MCF 10A (cell line): ENCODE measurements around the gene CMTM4. TPM values are rescaled to one million over a fixed set of nuclear protein-coding genes. Genes with fewer than 3 reads are reported as not detected.
A peak's percentile ranks its signal among the peaks of the same experiment; 100 is the strongest.

ENCODE experiments used
- BruUV-seq: library from RNA; stranded (reverse); fragments of 400-500 nt; replicated peaks from 2 replicates; lab custom pipeline; 2021; lab: Mats Ljungman, UMichigan
- CTCF ChIA-PET: fragments of 300-600 bp; sonication (Branson Sonifier 250); formaldehyde crosslinking; extraction: SDS; loops from one replicate; lab custom pipeline; 2021; ENCODE audit warnings: antibody characterized with exemption, inconsistent platforms; lab: Yijun Ruan, JAX
- POLR2A ChIA-PET: fragments of 300-600, 350-650 bp; sonication (Branson Sonifier 250); formaldehyde crosslinking; extraction: SDS; loops from one replicate; lab custom pipeline; 2020; ENCODE audit warnings: antibody characterized with exemption, inconsistent platforms; lab: Yijun Ruan, JAX
- DNase-seq: peaks from one replicate; pipeline ENCODE4 v3.0.0-alpha.2; 2018; ENCODE audit not compliant: unreplicated experiment
- H3K27ac Mint-ChIP-seq: one replicate; pipeline ENCODE4 v1.8.0; 2022; ENCODE audit warnings: mild to moderate bottlenecking, low read depth, mixed read lengths; ENCODE audit not compliant: unreplicated experiment
- H3K27me3 Mint-ChIP-seq: one replicate; pipeline ENCODE4 v1.8.0; 2022; ENCODE audit warnings: mixed read lengths; ENCODE audit not compliant: insufficient read depth, unreplicated experiment
- H3K36me3 Mint-ChIP-seq: one replicate; pipeline ENCODE4 v1.8.0; 2022; ENCODE audit warnings: mild to moderate bottlenecking, moderate library complexity, mixed read lengths; ENCODE audit not compliant: insufficient read depth, unreplicated experiment
- H3K4me1 Mint-ChIP-seq: one replicate; pipeline ENCODE4 v1.8.0; 2022; ENCODE audit warnings: mixed read lengths; ENCODE audit not compliant: insufficient read depth, unreplicated experiment
- H3K4me3 Mint-ChIP-seq: one replicate; pipeline ENCODE4 v1.8.0; 2022; ENCODE audit warnings: mild to moderate bottlenecking, moderate library complexity, mixed read lengths; ENCODE audit not compliant: unreplicated experiment
- H3K9me3 Mint-ChIP-seq: one replicate; pipeline ENCODE4 v1.8.0; 2022; ENCODE audit warnings: mixed read lengths; ENCODE audit not compliant: unreplicated experiment
- CTCF ChIP-seq: fragments of 200-600 bp; IDR thresholded peaks from one replicate; pipeline ENCODE4 v1.8.0; 2022; ENCODE audit warnings: antibody characterized with exemption, mild to moderate bottlenecking; ENCODE audit not compliant: unreplicated experiment
- intact Hi-C: fragments of 100-400 bp; cut with micrococcal nuclease; formaldehyde crosslinking; loops from 2 replicates; pipeline ENCODE4 v1.14.1; 2022
- total RNA-seq: library from RNA; stranded (reverse); gene quantifications from 2 replicates; pipeline ENCODE4 v1.2.3, GENCODE V29; 2022

CMTM4 gene
- total RNA-seq, 1 experiment from 2014 or later, result 27.2 TPM

GRCh38 chr16:66682271-66682670 lies 14.3 kb downstream of the CMTM4 start:
- peaks cover 7% of the 10 kb centered on the region for H3K4me1 Mint-ChIP-seq
- H3K27me3 Mint-ChIP-seq, result no peaks in the 10 kb centered on the region
- no peaks in the 10 kb centered on the region for H3K9me3 Mint-ChIP-seq
- DNase-seq, result no peak
- H3K27ac Mint-ChIP-seq, result no peak overlapping the region
- BruUV-seq, result no TSS peak
- peaks cover 4% of the 10 kb centered on the region for H3K36me3 Mint-ChIP-seq
- no peak for TF ChIP-seq CTCF
- no peak overlapping the region for H3K4me3 Mint-ChIP-seq
- intact Hi-C loops, result no loop called here
- ChIA-PET CTCF (interaction anchor here (0.5 to 1.9 kb wide), 6 partner anchors 21 to 1825 kb away, joined by 3 to 6 read pairs (median 4); no protein-coding TSS in a partner anchor), POLR2A (interaction anchor here (0.7 to 1.8 kb wide), 4 partner anchors 10 to 20 kb away, joined by 4 to 6 read pairs (median 4); no protein-coding TSS in a partner anchor)

- H3K9me3 Mint-ChIP-seq, result no peaks in the 10 kb centered on the region
- H3K4me1 Mint-ChIP-seq, result peaks cover 7% of the 10 kb centered on the region
- peak; percentile 31 for DNase-seq
Observed at GRCh38 chr16:66681676-66682075, 14.9 kb downstream of the CMTM4 start.

DNA sequence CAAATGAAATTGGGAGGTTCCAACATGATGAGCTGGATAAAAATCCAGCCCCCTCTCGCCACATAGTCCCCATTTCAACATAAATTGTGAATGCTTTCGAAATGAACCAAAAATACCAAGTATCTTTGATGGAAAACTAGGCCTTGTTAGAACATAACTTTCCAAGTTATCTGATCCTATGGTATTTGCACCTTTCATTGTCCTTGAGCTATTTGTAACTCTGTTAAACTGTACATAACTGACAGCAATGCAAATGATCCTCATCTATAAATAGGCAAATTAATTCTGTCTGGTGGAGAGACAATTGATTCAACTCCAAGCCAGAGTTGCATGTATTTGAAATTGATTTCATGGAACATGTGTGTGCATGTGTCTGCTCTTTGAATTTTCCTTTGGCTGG lies 18.2 kb downstream of the CMTM4 start:
- Mint-ChIP-seq H3K36me3 (peaks cover 11% of the 10 kb centered on the region), H3K4me3 (no peak overlapping the region), H3K27ac (no peak overlapping the region), H3K4me1 (peaks cover 7% of the 10 kb centered on the region), H3K9me3 (no peaks in the 10 kb centered on the region), H3K27me3 (no peaks in the 10 kb centered on the region)
- POLR2A ChIA-PET, result no interaction called here
- DNase-seq, result no peak
- CTCF ChIA-PET, result interaction anchor here (0.8 to 2.2 kb wide), 3 partner anchors 11 to 29 kb away, joined by 3 to 7 read pairs (median 4); no protein-coding TSS in a partner anchor
- no TSS peak for BruUV-seq
- intact Hi-C loops, result no loop called here
- no peak for TF ChIP-seq CTCF

More at GRCh38 chr16:66681676-66682075, 14.9 kb downstream of the CMTM4 start:
- intact Hi-C loops, result no loop called here
- ChIA-PET CTCF (interaction anchor here (0.5 to 1.3 kb wide), 5 partner anchors 11 to 99 kb away, joined by 3 to 4 read pairs (median 3); no protein-coding TSS in a partner anchor), POLR2A (interaction anchor here (0.7 to 1.8 kb wide), 4 partner anchors 11 to 19 kb away, joined by 4 to 6 read pairs (median 4); no protein-coding TSS in a partner anchor)
- Mint-ChIP-seq H3K36me3 (peaks cover 4% of the 10 kb centered on the region), H3K4me3 (no peak overlapping the region), H3K27me3 (no peaks in the 10 kb centered on the region), H3K27ac (no peak overlapping the region)
- TF ChIP-seq CTCF, result no peak
- no TSS peak for BruUV-seq

DNA sequence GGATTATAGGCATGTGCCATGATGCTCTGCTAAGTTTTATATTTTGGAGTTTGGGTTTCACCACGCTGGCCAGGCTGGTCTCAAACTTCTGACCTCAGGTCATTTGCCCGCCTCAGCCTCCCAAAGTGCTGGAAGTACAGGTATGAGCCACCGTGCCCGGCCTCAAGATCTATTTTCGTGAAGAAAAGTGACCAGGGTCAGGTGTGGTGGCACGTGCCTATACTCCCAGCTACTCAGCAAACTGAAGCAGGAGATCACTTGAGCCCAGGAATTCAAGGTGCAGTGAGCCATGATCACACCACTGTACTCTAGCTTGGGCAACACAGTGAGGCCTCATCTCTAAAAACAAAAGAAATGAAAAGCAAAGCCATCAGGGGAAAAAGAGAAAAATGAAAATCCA lies 18.7 kb downstream of the CMTM4 start:
- no peak for TF ChIP-seq CTCF
- no peaks in the 10 kb centered on the region for H3K27me3 Mint-ChIP-seq
- BruUV-seq, result no TSS peak
- H3K27ac Mint-ChIP-seq, result no peak overlapping the region
- intact Hi-C loops, result no loop called here
- DNase-seq, result no peak
- peaks cover 11% of the 10 kb centered on the region for H3K36me3 Mint-ChIP-seq
- no peak overlapping the region for H3K4me3 Mint-ChIP-seq
- ChIA-PET CTCF (interaction anchor here (0.7 to 4.4 kb wide), 5 partner anchors 11 to 29 kb away, joined by 3 to 16 read pairs (median 4); no protein-coding TSS in a partner anchor), POLR2A (no interaction called here)
- H3K9me3 Mint-ChIP-seq, result no peaks in the 10 kb centered on the region
- H3K4me1 Mint-ChIP-seq, result peaks cover 7% of the 10 kb centered on the region
